Osteoblast (primary cell): Measurements from ENCODE around the gene ATRNL1. TPM values are rescaled to one million over a fixed set of nuclear protein-coding genes. Genes with fewer than 3 reads are reported as not detected.

Experiments
- DNase-seq: peaks from one replicate; pipeline ENCODE4 v3.0.0; 2011; ENCODE audit warnings: low spot score, mixed read lengths; ENCODE audit not compliant: insufficient read length; ENCODE audit errors: missing footprints
- H2AFZ ChIP-seq: 2 replicates; pipeline ENCODE4 v1.6.0; 2011; ENCODE audit warnings: mild to moderate bottlenecking, low read length
- H3K27ac ChIP-seq: 2 replicates; pipeline ENCODE4 v1.5.1; 2011; ENCODE audit warnings: mild to moderate bottlenecking, low read depth, low read length, moderate library complexity
- H3K27me3 ChIP-seq: 2 replicates; pipeline ENCODE4 v1.6.0; 2012; ENCODE audit warnings: mild to moderate bottlenecking, control low read depth, inconsistent platforms, low read length, moderate library complexity; ENCODE audit not compliant: insufficient read depth
- H3K36me3 ChIP-seq: 2 replicates; pipeline ENCODE4 v1.5.1; 2011; ENCODE audit warnings: mild to moderate bottlenecking, low read length, control low read depth, moderate library complexity; ENCODE audit not compliant: insufficient read depth
- H3K4me1 ChIP-seq: 2 replicates; pipeline ENCODE4 v1.5.1; 2011; ENCODE audit warnings: mild to moderate bottlenecking, low read length, control low read depth, moderate library complexity; ENCODE audit not compliant: insufficient read depth
- H3K4me2 ChIP-seq: 2 replicates; pipeline ENCODE4 v1.6.0; 2011; ENCODE audit warnings: mild to moderate bottlenecking, low read length; ENCODE audit not compliant: insufficient read depth
- H3K4me3 ChIP-seq: fragments of 200-600 bp; sonication (generic); 3 replicates; pipeline ENCODE4 v1.5.1; 2012; ENCODE audit warnings: mild to moderate bottlenecking, low read length, inconsistent platforms; ENCODE audit not compliant: insufficient read depth
- H3K79me2 ChIP-seq: 2 replicates; pipeline ENCODE4 v1.6.0; 2012; ENCODE audit warnings: mild to moderate bottlenecking, low read length, control low read depth, inconsistent platforms; ENCODE audit not compliant: insufficient read depth
- H3K9me3 ChIP-seq: 2 replicates; pipeline ENCODE4 v1.5.1; 2011; ENCODE audit warnings: low read depth, low read length, control low read depth
- H4K20me1 ChIP-seq: 2 replicates; pipeline ENCODE4 v1.6.0; 2012; ENCODE audit warnings: mild to moderate bottlenecking, low read length, control low read depth; ENCODE audit not compliant: insufficient read depth
- total RNA-seq: library from RNA; depleted of rRNA; stranded (reverse); fragments of >200 nt; gene quantifications from 2 replicates; pipeline ENCODE4 v1.2.3, GENCODE V29; 2012
- TF ChIP-seq, protein P1 (sequence below): IDR thresholded peaks from 2 replicates; pipeline ENCODE4 v1.5.1; 2011; ENCODE audit warnings: mild to moderate bottlenecking, low read depth, low read length, moderate library complexity; ENCODE audit errors: extremely low read depth

ATRNL1 gene
- total RNA-seq, 1 donor: 1.4 TPM

DNA sequence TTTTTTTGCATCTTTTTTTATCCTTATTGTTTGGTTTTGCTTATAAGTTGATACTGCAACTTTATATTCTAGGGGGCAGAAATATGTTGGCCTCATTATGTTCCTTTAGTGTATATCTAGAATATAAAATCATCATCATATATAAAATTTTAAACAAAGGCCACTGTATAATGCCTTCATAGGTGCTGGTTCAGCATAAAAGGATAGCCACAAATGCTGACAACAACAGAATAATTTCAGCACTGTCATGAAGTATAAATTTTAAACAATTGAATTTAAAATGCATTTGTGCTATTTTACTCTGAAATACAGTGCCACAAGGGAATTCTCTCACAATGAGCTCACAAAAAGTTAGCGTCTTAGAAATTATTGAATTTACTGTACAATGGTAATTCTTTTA is 285.9 kb downstream of the ATRNL1 start:
- no peak for DNase-seq
- Histone ChIP-seq H3K36me3 (no peaks in the 10 kb centered on the region), H3K4me2 (no peak overlapping the region), H3K27me3 (no peaks in the 10 kb centered on the region), H3K9me3 (no peaks in the 10 kb centered on the region), H4K20me1 (no peaks in the 10 kb centered on the region), H3K79me2 (no peaks in the 10 kb centered on the region), H2AFZ (no peak overlapping the region), H3K27ac (no peak overlapping the region), H3K4me1 (no peaks in the 10 kb centered on the region), H3K4me3 (no peak overlapping the region)
- TF ChIP-seq, protein P1, sequence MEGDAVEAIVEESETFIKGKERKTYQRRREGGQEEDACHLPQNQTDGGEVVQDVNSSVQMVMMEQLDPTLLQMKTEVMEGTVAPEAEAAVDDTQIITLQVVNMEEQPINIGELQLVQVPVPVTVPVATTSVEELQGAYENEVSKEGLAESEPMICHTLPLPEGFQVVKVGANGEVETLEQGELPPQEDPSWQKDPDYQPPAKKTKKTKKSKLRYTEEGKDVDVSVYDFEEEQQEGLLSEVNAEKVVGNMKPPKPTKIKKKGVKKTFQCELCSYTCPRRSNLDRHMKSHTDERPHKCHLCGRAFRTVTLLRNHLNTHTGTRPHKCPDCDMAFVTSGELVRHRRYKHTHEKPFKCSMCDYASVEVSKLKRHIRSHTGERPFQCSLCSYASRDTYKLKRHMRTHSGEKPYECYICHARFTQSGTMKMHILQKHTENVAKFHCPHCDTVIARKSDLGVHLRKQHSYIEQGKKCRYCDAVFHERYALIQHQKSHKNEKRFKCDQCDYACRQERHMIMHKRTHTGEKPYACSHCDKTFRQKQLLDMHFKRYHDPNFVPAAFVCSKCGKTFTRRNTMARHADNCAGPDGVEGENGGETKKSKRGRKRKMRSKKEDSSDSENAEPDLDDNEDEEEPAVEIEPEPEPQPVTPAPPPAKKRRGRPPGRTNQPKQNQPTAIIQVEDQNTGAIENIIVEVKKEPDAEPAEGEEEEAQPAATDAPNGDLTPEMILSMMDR: no peak

DNA sequence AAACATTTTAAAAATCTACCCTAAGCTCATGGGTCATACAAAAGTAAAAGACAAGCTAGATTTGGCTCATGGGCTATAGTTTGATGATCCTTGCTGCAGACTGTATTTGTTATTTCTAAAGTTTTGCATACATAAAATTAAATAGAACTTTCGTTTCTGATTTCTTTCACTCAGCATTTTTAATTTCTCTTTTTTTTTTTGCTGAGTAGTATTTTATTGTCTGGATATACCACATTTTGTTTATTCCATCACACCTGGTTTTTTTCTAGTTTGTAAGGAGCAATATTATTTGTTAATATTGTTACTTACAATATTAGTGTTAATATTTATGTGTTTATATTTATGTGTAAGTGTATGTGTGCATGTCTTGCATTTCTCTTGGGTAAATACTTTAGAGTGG is 291.5 kb downstream of the ATRNL1 start:
- Histone ChIP-seq H3K4me2 (no peak overlapping the region), H2AFZ (no peak overlapping the region), H3K79me2 (no peaks in the 10 kb centered on the region), H3K4me1 (no peaks in the 10 kb centered on the region), H3K36me3 (no peaks in the 10 kb centered on the region), H3K9me3 (no peaks in the 10 kb centered on the region), H4K20me1 (no peaks in the 10 kb centered on the region), H3K27me3 (no peaks in the 10 kb centered on the region), H3K27ac (no peak overlapping the region), H3K4me3 (no peak overlapping the region)
- no peak for DNase-seq
- TF ChIP-seq, protein P1: no peak

DNA sequence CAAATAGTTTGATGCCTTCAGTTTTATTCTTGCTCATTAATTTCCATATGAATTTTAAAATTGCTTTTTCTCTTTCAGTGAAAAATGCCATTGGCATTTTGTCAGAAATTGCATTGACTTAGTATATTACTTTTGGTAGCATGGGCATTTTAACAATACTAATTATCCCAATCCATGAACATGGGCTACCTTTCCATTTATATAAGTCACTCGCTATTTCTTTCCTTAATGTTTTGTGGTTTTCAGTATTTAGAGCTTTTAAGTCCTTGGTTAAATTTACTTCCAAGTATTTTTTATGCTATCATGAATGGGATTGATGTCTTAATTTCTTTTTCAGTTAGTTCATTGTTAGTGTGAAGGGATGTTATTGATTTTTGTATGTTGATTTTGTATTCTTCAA is 297.4 kb downstream of the ATRNL1 start:
- no peak overlapping the region for H3K27ac ChIP-seq
- H4K20me1 ChIP-seq: no peaks in the 10 kb centered on the region

DNA sequence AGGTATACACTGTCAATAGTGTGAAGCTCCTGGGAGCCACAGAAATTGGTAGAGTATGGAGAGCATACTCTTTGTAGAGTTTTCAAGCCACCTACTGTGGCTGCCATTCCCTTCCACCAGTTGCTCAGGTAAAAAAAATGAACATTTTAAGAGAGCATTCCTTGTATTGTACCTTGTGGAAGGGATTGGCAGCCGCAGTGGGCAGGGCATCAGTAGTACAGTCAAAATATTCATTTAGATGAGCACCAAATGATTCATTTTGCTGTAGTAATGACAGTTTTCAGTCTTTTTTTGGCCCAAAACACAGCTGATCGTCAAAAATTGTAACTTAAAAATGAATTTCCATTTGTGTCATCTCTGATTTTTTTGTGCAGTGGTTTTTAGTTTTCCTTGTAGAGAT is 304.9 kb downstream of the ATRNL1 start:
- no peak overlapping the region for H2AFZ ChIP-seq
- H3K36me3 ChIP-seq: no peaks in the 10 kb centered on the region
- no peaks in the 10 kb centered on the region for H3K9me3 ChIP-seq
- H3K27me3 ChIP-seq: no peaks in the 10 kb centered on the region
- no peak overlapping the region for H3K4me2 ChIP-seq
- no peak overlapping the region for H3K27ac ChIP-seq
- no peaks in the 10 kb centered on the region for H4K20me1 ChIP-seq
- H3K79me2 ChIP-seq: no peaks in the 10 kb centered on the region
- no peak overlapping the region for H3K4me3 ChIP-seq
- no peaks in the 10 kb centered on the region for H3K4me1 ChIP-seq
- TF ChIP-seq, protein P1: no peak
- no peak for DNase-seq

More for the DNA sequence above, 297.4 kb downstream of the ATRNL1 start:
- no peaks in the 10 kb centered on the region for H3K4me1 ChIP-seq
- H3K4me3 ChIP-seq: no peak overlapping the region
- TF ChIP-seq, protein P1: no peak
- no peaks in the 10 kb centered on the region for H3K27me3 ChIP-seq
- no peaks in the 10 kb centered on the region for H3K9me3 ChIP-seq
- H3K4me2 ChIP-seq: no peak overlapping the region
- no peaks in the 10 kb centered on the region for H3K36me3 ChIP-seq
- no peaks in the 10 kb centered on the region for H3K79me2 ChIP-seq
- no peak overlapping the region for H2AFZ ChIP-seq
- DNase-seq: no peak
